ENCODE results near the gene MSRB1. TPM values are rescaled to one million over a fixed set of nuclear protein-coding genes. Genes with fewer than 3 reads are reported as not detected.
A peak's percentile ranks its signal among the peaks of the same experiment; 100 is the strongest.

The MSRB1 gene
- total and polyA plus RNA-seq, 9 of the 15 experiments (the other 6 are each of a cell fraction or from before 2014, with no cell fraction given): 5.4 to 33.7 (median 25.7) TPM

GRCh38 chr16:1929578-1930337 lies 13.2 kb downstream of the MSRB1 start (continued):
- TF ChIP-seq ATF6 (CRISPR knock-in tag; IDR thresholded peaks at IDR 0.05) (peak; percentile 81; the same call in 1 of the 2 replicates), COPS2 (conservative IDR thresholded peaks at IDR 0.05) (no peak), RFX1 (IDR thresholded peaks at IDR 0.05) (no peak), MYC (IDR thresholded peaks at IDR 0.05; ENCODE audit: low read depth, low read length) (peak; percentile 93), MYC (CRISPR knock-in tag; IDR thresholded peaks at IDR 0.05; ENCODE audit: borderline replicate concordance, low read depth) (no peak), UBTF (IDR thresholded peaks at IDR 0.05; ENCODE audit: borderline replicate concordance in 1 of 2, low read depth in 2 of 2, low read length in 2 of 2) (0 out of 4 replicates have a peak, but pooled peaks of 1 of the 2 experiments have one; percentile 73), E2F6 (IDR thresholded peaks at IDR 0.05; ENCODE audit: borderline replicate concordance in 1 of 2, extremely low read depth in 1 of 2, insufficient read depth in 1 of 2, insufficient read length in 1 of 2, low read depth in 1 of 2, low read length in 1 of 2, poor library complexity in 1 of 2, severe bottlenecking in 1 of 2) (peak; percentile 98 to 100), SPI1 (IDR thresholded peaks at IDR 0.05; ENCODE audit: borderline replicate concordance, low read depth, low read length) (no peak), ZNF407 (IDR thresholded peaks at IDR 0.05; ENCODE audit: low read depth) (no peak), TAF7 (tag; IDR thresholded peaks at IDR 0.05) (no peak), STAG1 (CRISPR knock-in tag; IDR thresholded peaks at IDR 0.05; ENCODE audit: borderline replicate concordance) (peak; percentile 94), SAFB2 (IDR thresholded peaks at IDR 0.05; ENCODE audit: borderline replicate concordance, low read depth, low read length, severe bottlenecking) (no peak)
